ENCODE results near the gene DICER1. TPM values are rescaled to one million over a fixed set of nuclear protein-coding genes. Genes with fewer than 3 reads are reported as not detected.

DICER1 gene
- total RNA-seq, 1 donor from 2014 or later, result 103 TPM

- Histone ChIP-seq H4K20me1 (ENCODE audit: insufficient read depth, low read length) (no peaks in the 10 kb centered on the region), H3K79me2 (ENCODE audit: insufficient read depth, low read length) (no peaks in the 10 kb centered on the region), H3K9me3 (ENCODE audit: insufficient read depth, low read depth, low read length) (no peaks in the 10 kb centered on the region), H3K27me3 (ENCODE audit: insufficient read depth, low read length) (no peaks in the 10 kb centered on the region), H3K4me3 (ENCODE audit: insufficient read depth, low read depth, low read length) (no peak overlapping the region), H3K4me2 (ENCODE audit: low read length) (no peak overlapping the region), H3K27ac (ENCODE audit: low read depth, low read length) (no peak overlapping the region), H3K36me3 (ENCODE audit: insufficient read depth, low read length) (no peaks in the 10 kb centered on the region), H3K9ac (ENCODE audit: low read length) (no peak overlapping the region), H3K4me1 (ENCODE audit: insufficient read depth, low read length) (no peaks in the 10 kb centered on the region), H2AFZ (ENCODE audit: low read depth, low read length) (no peak overlapping the region)
- H3K27ac Mint-ChIP-seq (ENCODE audit: unreplicated experiment), result no peak overlapping the region
- peaks cover 5% of the 10 kb centered on the region for H3K9me3 Mint-ChIP-seq (ENCODE audit: unreplicated experiment)
- peaks cover 2% of the 10 kb centered on the region for H3K27me3 Mint-ChIP-seq (ENCODE audit: low read depth, unreplicated experiment)
- DNase-seq (ENCODE audit: low read depth) (no peak), FAIRE-seq (no peak)
- peaks cover 5% of the 10 kb centered on the region for H3K4me1 Mint-ChIP-seq (ENCODE audit: low read depth, unreplicated experiment)
- no peak overlapping the region for H3K4me3 Mint-ChIP-seq (ENCODE audit: unreplicated experiment)
- TF ChIP-seq EZH2 (IDR thresholded peaks at IDR 0.05; ENCODE audit: insufficient read depth, low read length) (no peak), CTCF (IDR thresholded peaks at IDR 0.05; ENCODE audit: insufficient read depth, low read depth, low read length) (no peak)
- H3K36me3 Mint-ChIP-seq (ENCODE audit: low read depth, unreplicated experiment), result no peaks in the 10 kb centered on the region
Measured at GRCh38 chr14:95196826-95197545, 39.7 kb upstream of the DICER1 start.

GRCh38 chr14:95196268-95196667 lies 38.9 kb upstream of the DICER1 start:
- no peaks in the 10 kb centered on the region for H3K36me3 ChIP-seq (ENCODE audit: insufficient read depth, low read length)
- no peak overlapping the region for H3K27ac ChIP-seq (ENCODE audit: low read depth, low read length)
- H3K27me3 ChIP-seq (ENCODE audit: insufficient read depth, low read length), result no peaks in the 10 kb centered on the region
- H3K4me2 ChIP-seq (ENCODE audit: low read length), result no peak overlapping the region
- peaks cover 5% of the 10 kb centered on the region for H3K4me1 Mint-ChIP-seq (ENCODE audit: low read depth, unreplicated experiment)
- no peak for FAIRE-seq
- no peak overlapping the region for H3K4me3 Mint-ChIP-seq (ENCODE audit: unreplicated experiment)
- no peak overlapping the region for H3K4me3 ChIP-seq (ENCODE audit: insufficient read depth, low read depth, low read length)
- H3K4me1 ChIP-seq (ENCODE audit: insufficient read depth, low read length), result no peaks in the 10 kb centered on the region
- H2AFZ ChIP-seq (ENCODE audit: low read depth, low read length), result no peak overlapping the region
- no peaks in the 10 kb centered on the region for H3K36me3 Mint-ChIP-seq (ENCODE audit: low read depth, unreplicated experiment)
- H3K27ac Mint-ChIP-seq (ENCODE audit: unreplicated experiment), result no peak overlapping the region
- no peak overlapping the region for H3K9ac ChIP-seq (ENCODE audit: low read length)
- H3K9me3 ChIP-seq (ENCODE audit: insufficient read depth, low read depth, low read length), result no peaks in the 10 kb centered on the region
- no peak for TF ChIP-seq CTCF (IDR thresholded peaks at IDR 0.05; ENCODE audit: insufficient read depth, low read depth, low read length)
- TF ChIP-seq EZH2 (IDR thresholded peaks at IDR 0.05; ENCODE audit: insufficient read depth, low read length), result no peak
- DNase-seq (ENCODE audit: low read depth), result no peak
- H4K20me1 ChIP-seq (ENCODE audit: insufficient read depth, low read length), result no peaks in the 10 kb centered on the region
- peaks cover 2% of the 10 kb centered on the region for H3K9me3 Mint-ChIP-seq (ENCODE audit: unreplicated experiment)
- H3K27me3 Mint-ChIP-seq (ENCODE audit: low read depth, unreplicated experiment), result peaks cover 2% of the 10 kb centered on the region
- no peaks in the 10 kb centered on the region for H3K79me2 ChIP-seq (ENCODE audit: insufficient read depth, low read length)

- H3K9ac ChIP-seq (ENCODE audit: low read length), result no peak overlapping the region
- H3K4me3 Mint-ChIP-seq (ENCODE audit: unreplicated experiment), result no peak overlapping the region
- H3K36me3 ChIP-seq (ENCODE audit: insufficient read depth, low read length), result no peaks in the 10 kb centered on the region
- no peak overlapping the region for H2AFZ ChIP-seq (ENCODE audit: low read depth, low read length)
- H3K36me3 Mint-ChIP-seq (ENCODE audit: low read depth, unreplicated experiment), result no peaks in the 10 kb centered on the region
- peaks cover 7% of the 10 kb centered on the region for H3K9me3 Mint-ChIP-seq (ENCODE audit: unreplicated experiment)
- H3K4me2 ChIP-seq (ENCODE audit: low read length), result no peak overlapping the region
- no peak overlapping the region for H3K4me3 ChIP-seq (ENCODE audit: insufficient read depth, low read depth, low read length)
- H3K27me3 Mint-ChIP-seq (ENCODE audit: low read depth, unreplicated experiment), result peaks cover 2% of the 10 kb centered on the region
- no peak overlapping the region for H3K27ac ChIP-seq (ENCODE audit: low read depth, low read length)
- no peak for DNase-seq (ENCODE audit: low read depth)
- H4K20me1 ChIP-seq (ENCODE audit: insufficient read depth, low read length), result no peaks in the 10 kb centered on the region
- no peak overlapping the region for H3K27ac Mint-ChIP-seq (ENCODE audit: unreplicated experiment)
- peaks cover 8% of the 10 kb centered on the region for H3K4me1 Mint-ChIP-seq (ENCODE audit: low read depth, unreplicated experiment)
- no peaks in the 10 kb centered on the region for H3K79me2 ChIP-seq (ENCODE audit: insufficient read depth, low read length)
- no peaks in the 10 kb centered on the region for H3K27me3 ChIP-seq (ENCODE audit: insufficient read depth, low read length)
- no peaks in the 10 kb centered on the region for H3K9me3 ChIP-seq (ENCODE audit: insufficient read depth, low read depth, low read length)
- no peaks in the 10 kb centered on the region for H3K4me1 ChIP-seq (ENCODE audit: insufficient read depth, low read length)
- TF ChIP-seq EZH2 (IDR thresholded peaks at IDR 0.05; ENCODE audit: insufficient read depth, low read length), result no peak
- no peak for TF ChIP-seq CTCF (IDR thresholded peaks at IDR 0.05; ENCODE audit: insufficient read depth, low read depth, low read length)
- no peak for FAIRE-seq
Measured at GRCh38 chr14:95195031-95195430, 37.7 kb upstream of the DICER1 start.

Data from astrocyte (in vitro differentiated cells and primary cell).